Bronchus fibroblast of lung (primary cell): ENCODE measurements around the gene DGKH. TPM values are rescaled to one million over a fixed set of nuclear protein-coding genes. Genes with fewer than 3 reads are reported as not detected.

Experiments used
- total RNA-seq: library from RNA; depleted of rRNA; stranded (reverse); fragments of >200 nt; gene quantifications from 2 replicates; pipeline ENCODE4 v1.2.3, GENCODE V29; 2015

Gene DGKH, protein sequence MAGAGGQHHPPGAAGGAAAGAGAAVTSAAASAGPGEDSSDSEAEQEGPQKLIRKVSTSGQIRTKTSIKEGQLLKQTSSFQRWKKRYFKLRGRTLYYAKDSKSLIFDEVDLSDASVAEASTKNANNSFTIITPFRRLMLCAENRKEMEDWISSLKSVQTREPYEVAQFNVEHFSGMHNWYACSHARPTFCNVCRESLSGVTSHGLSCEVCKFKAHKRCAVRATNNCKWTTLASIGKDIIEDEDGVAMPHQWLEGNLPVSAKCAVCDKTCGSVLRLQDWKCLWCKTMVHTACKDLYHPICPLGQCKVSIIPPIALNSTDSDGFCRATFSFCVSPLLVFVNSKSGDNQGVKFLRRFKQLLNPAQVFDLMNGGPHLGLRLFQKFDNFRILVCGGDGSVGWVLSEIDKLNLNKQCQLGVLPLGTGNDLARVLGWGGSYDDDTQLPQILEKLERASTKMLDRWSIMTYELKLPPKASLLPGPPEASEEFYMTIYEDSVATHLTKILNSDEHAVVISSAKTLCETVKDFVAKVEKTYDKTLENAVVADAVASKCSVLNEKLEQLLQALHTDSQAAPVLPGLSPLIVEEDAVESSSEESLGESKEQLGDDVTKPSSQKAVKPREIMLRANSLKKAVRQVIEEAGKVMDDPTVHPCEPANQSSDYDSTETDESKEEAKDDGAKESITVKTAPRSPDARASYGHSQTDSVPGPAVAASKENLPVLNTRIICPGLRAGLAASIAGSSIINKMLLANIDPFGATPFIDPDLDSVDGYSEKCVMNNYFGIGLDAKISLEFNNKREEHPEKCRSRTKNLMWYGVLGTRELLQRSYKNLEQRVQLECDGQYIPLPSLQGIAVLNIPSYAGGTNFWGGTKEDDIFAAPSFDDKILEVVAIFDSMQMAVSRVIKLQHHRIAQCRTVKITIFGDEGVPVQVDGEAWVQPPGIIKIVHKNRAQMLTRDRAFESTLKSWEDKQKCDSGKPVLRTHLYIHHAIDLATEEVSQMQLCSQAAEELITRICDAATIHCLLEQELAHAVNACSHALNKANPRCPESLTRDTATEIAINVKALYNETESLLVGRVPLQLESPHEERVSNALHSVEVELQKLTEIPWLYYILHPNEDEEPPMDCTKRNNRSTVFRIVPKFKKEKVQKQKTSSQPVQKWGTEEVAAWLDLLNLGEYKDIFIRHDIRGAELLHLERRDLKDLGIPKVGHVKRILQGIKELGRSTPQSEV
- total RNA-seq = 3.2 and 3.3 TPM in 2 replicates

DNA sequence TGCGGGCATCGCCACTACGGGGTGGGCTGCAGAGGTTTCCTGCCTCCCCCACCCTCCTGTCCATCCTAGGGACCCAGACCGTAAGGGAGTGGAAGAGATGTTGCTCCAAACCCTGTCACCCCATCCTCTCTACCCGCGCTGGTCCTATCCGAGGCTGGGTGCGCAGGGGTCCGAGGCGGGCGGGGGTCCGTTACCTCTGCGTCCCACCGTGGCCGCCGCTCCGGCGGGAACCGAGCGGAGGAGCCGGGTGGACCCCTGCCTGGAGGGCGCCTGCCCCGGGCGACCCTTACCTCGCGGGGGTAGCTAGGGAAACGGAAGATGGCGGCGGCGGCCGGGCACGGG is at the start of gene DGKH:
Gene DGKH (plus strand): TSS at position 307 of the 342 bp plus-strand sequence. CDS start 126 bp downstream, outside the sequence.

GRCh38 chr13:42272115-42272803 is 223.8 kb downstream of the DGKH start, which contains the start of gene AKAP11:
Gene AKAP11 (plus strand): TSS chr13:42272152. CDS start chr13:42286349, 14,197 bp downstream.

Other genes with a start within 250 kb of the DGKH start
- gene VWA8, start 87.5 kb upstream of the DGKH start, total RNA-seq = 8.8 and 11.8 TPM in 2 replicates
- 9.2 and 10.6 TPM in 2 replicates for gene AKAP11, start 223.5 kb downstream of the DGKH start, total RNA-seq